ENCODE measurements around the gene EPHA10.

Gene EPHA10

GRCh38 chr1:37763791-37764413 lies 1.0 kb downstream of the EPHA10 start:
- Histone ChIP-seq H2AFZ (ENCODE audit: low read depth) (no peak overlapping the region), H4K20me1 (ENCODE audit: insufficient read depth) (no peaks in the 10 kb centered on the region), H3K27ac (no peak overlapping the region), H3K36me3 (ENCODE audit: insufficient read depth) (no peaks in the 10 kb centered on the region), H3K4me2 (no peak overlapping the region), H3K79me2 (ENCODE audit: insufficient read depth, low read depth) (no peaks in the 10 kb centered on the region), H3K27me3 (ENCODE audit: insufficient read depth, low read depth) (peaks cover 29% of the 10 kb centered on the region), H3K9ac (no peak overlapping the region), H3K4me3 (IDR thresholded peaks at IDR 0.05; ENCODE audit: insufficient read depth, low read depth, low read length) (no peak overlapping the region), H3K4me1 (ENCODE audit: low read depth, poor library complexity, severe bottlenecking) (no peaks in the 10 kb centered on the region)
- TF ChIP-seq CTCF (conservative IDR thresholded peaks at IDR 0.05; ENCODE audit: low read depth, low read length): no peak

GRCh38 chr1:37762516-37762915 lies 2.4 kb downstream of the EPHA10 start:
- Histone ChIP-seq H3K4me2 (no peak overlapping the region), H4K20me1 (ENCODE audit: insufficient read depth) (no peaks in the 10 kb centered on the region), H3K36me3 (ENCODE audit: insufficient read depth) (no peaks in the 10 kb centered on the region), H3K79me2 (ENCODE audit: insufficient read depth, low read depth) (no peaks in the 10 kb centered on the region), H2AFZ (ENCODE audit: low read depth) (no peak overlapping the region), H3K27me3 (ENCODE audit: insufficient read depth, low read depth) (peaks cover 27% of the 10 kb centered on the region), H3K27ac (no peak overlapping the region), H3K4me3 (IDR thresholded peaks at IDR 0.05; ENCODE audit: insufficient read depth, low read depth, low read length) (no peak overlapping the region), H3K9ac (no peak overlapping the region), H3K4me1 (ENCODE audit: low read depth, poor library complexity, severe bottlenecking) (no peaks in the 10 kb centered on the region)
- no peak for TF ChIP-seq CTCF (conservative IDR thresholded peaks at IDR 0.05; ENCODE audit: low read depth, low read length)

- H3K79me2 ChIP-seq (ENCODE audit: insufficient read depth, low read depth): no peaks in the 10 kb centered on the region
- H3K36me3 ChIP-seq (ENCODE audit: insufficient read depth): no peaks in the 10 kb centered on the region
- H3K4me1 ChIP-seq (ENCODE audit: low read depth, poor library complexity, severe bottlenecking): no peaks in the 10 kb centered on the region
- no peak overlapping the region for H3K27ac ChIP-seq
- TF ChIP-seq CTCF (conservative IDR thresholded peaks at IDR 0.05; ENCODE audit: low read depth, low read length): no peak
- H3K4me2 ChIP-seq: no peak overlapping the region
- H3K27me3 ChIP-seq (ENCODE audit: insufficient read depth, low read depth): peaks cover 21% of the 10 kb centered on the region
- no peak overlapping the region for H2AFZ ChIP-seq (ENCODE audit: low read depth)
- H4K20me1 ChIP-seq (ENCODE audit: insufficient read depth): no peaks in the 10 kb centered on the region
- no peak overlapping the region for H3K4me3 ChIP-seq (IDR thresholded peaks at IDR 0.05; ENCODE audit: insufficient read depth, low read depth, low read length)
- no peak overlapping the region for H3K9ac ChIP-seq
Observed at GRCh38 chr1:37761416-37762095, 3.4 kb downstream of the EPHA10 start.

GRCh38 chr1:37759451-37759850 lies 5.5 kb downstream of the EPHA10 start:
- no peak overlapping the region for H3K4me3 ChIP-seq (IDR thresholded peaks at IDR 0.05; ENCODE audit: insufficient read depth, low read depth, low read length)
- no peaks in the 10 kb centered on the region for H3K36me3 ChIP-seq (ENCODE audit: insufficient read depth)
- no peak overlapping the region for H2AFZ ChIP-seq (ENCODE audit: low read depth)
- H3K79me2 ChIP-seq (ENCODE audit: insufficient read depth, low read depth): no peaks in the 10 kb centered on the region
- no peak overlapping the region for H3K27ac ChIP-seq
- TF ChIP-seq CTCF (conservative IDR thresholded peaks at IDR 0.05; ENCODE audit: low read depth, low read length): no peak
- H4K20me1 ChIP-seq (ENCODE audit: insufficient read depth): no peaks in the 10 kb centered on the region
- no peak overlapping the region for H3K4me2 ChIP-seq
- H3K9ac ChIP-seq: no peak overlapping the region
- H3K27me3 ChIP-seq (ENCODE audit: insufficient read depth, low read depth): peaks cover 10% of the 10 kb centered on the region; the same call in 1 of the 2 replicates
- H3K4me1 ChIP-seq (ENCODE audit: low read depth, poor library complexity, severe bottlenecking): no peaks in the 10 kb centered on the region
